HG02870 (cell line): Measurements from ENCODE around the gene CFAP57.

Source experiments
- ATAC-seq: cut with Tn5 transposase; IDR thresholded peaks from one replicate; pipeline ENCODE4 v1.9.1; 2021; ENCODE audit warnings: mild to moderate bottlenecking, moderate library complexity; ENCODE audit not compliant: unreplicated experiment

Gene CFAP57

GRCh38 chr1:43251024-43251423 lies 78.9 kb downstream of the CFAP57 start:
- no peak for ATAC-seq

GRCh38 chr1:43252225-43252624 lies 80.1 kb downstream of the CFAP57 start:
- ATAC-seq: no peak

GRCh38 chr1:43253173-43253572 lies 81.0 kb downstream of the CFAP57 start:
- ATAC-seq: no peak

- ATAC-seq: no peak
Observed at GRCh38 chr1:43253876-43254275, 81.7 kb downstream of the CFAP57 start.

GRCh38 chr1:43255438-43256210 lies 83.5 kb downstream of the CFAP57 start:
- ATAC-seq: no peak

GRCh38 chr1:43256675-43257570 lies 84.8 kb downstream of the CFAP57 start:
- ATAC-seq: no peak

- no peak for ATAC-seq
Observed at GRCh38 chr1:43258370-43258769, 86.2 kb downstream of the CFAP57 start.

GRCh38 chr1:43265431-43265830 lies 93.3 kb downstream of the CFAP57 start:
- ATAC-seq: no peak

- ATAC-seq: no peak
Observed at GRCh38 chr1:43266881-43267280, 94.8 kb downstream of the CFAP57 start.

GRCh38 chr1:43267291-43267805 lies 95.2 kb downstream of the CFAP57 start:
- no peak for ATAC-seq

GRCh38 chr1:43267818-43268425 lies 95.8 kb downstream of the CFAP57 start:
- ATAC-seq: no peak

GRCh38 chr1:43269627-43270375 lies 97.7 kb downstream of the CFAP57 start, which contains the start of gene TMEM125:
TMEM125 (plus strand) TSS chr1:43269983; CDS start chr1:43272723, 2,740 bp downstream.
- ATAC-seq: no peak

- no peak for ATAC-seq
Observed at GRCh38 chr1:43270421-43271095, 98.4 kb downstream of the CFAP57 start.

- ATAC-seq: no peak
Observed at GRCh38 chr1:43271186-43272118, 99.3 kb downstream of the CFAP57 start.

- no peak for ATAC-seq
Observed at GRCh38 chr1:43272161-43272560, 100.0 kb downstream of the CFAP57 start.

- no peak for ATAC-seq
Observed at GRCh38 chr1:43272576-43273571, 100.7 kb downstream of the CFAP57 start.

- no peak for ATAC-seq
Observed at GRCh38 chr1:43273708-43274107, 101.6 kb downstream of the CFAP57 start.
